ENCODE results near the gene LYSMD1. TPM values are rescaled to one million over a fixed set of nuclear protein-coding genes. Genes with fewer than 3 reads are reported as not detected.
A peak's percentile ranks its signal among the peaks of the same experiment; 100 is the strongest.

The LYSMD1 gene
- total RNA-seq, 1 donor, result 2.4 TPM

GRCh38 chr1:151143986-151144385, 21.7 kb downstream of the LYSMD1 start:
- DNase-seq (ENCODE audit: low read depth in 2 of 3, low spot score in 2 of 3), result no peak

- no peak for DNase-seq (ENCODE audit: low read depth in 2 of 3, low spot score in 2 of 3)
These were observed 22.7 kb downstream of the LYSMD1 start for GRCh38 chr1:151143057-151143435.

DNA sequence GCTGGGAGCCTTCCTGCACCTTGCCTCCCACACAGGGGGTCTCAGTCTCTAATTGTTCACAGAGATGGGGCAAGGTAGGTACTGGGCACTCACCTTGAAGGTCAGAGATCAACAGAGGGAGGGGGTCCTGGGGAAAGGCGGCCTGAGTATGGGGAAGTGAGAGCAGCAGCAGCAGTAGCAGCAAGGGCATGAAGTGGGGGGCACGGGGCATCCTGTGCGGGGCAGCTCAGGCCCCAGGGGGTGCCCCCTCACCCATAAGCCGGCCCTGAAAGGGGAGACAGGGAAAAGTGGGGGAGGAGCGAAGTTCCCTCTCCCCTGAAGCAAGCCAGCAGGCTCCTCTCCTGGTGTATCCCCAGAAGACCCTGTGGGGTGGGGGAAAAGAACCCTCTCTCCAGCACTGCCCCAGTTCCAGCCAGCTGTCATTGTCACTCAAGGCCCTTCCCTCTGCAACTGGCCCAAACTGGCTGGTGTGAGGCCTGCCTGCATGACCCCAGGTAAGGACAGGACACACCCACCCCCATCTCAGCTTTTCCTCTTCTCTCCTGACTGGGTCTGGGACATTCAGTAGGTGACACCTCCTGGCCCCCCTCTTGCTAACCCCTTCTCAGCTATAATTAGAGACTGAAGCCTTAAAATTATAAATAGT, 23.2 kb downstream of the LYSMD1 start:
- no peak for DNase-seq (ENCODE audit: low read depth in 2 of 3, low spot score in 2 of 3)

- no peak for DNase-seq (ENCODE audit: low read depth in 2 of 3, low spot score in 2 of 3)
These were observed 27.9 kb downstream of the LYSMD1 start for GRCh38 chr1:151137789-151138188.

DNA sequence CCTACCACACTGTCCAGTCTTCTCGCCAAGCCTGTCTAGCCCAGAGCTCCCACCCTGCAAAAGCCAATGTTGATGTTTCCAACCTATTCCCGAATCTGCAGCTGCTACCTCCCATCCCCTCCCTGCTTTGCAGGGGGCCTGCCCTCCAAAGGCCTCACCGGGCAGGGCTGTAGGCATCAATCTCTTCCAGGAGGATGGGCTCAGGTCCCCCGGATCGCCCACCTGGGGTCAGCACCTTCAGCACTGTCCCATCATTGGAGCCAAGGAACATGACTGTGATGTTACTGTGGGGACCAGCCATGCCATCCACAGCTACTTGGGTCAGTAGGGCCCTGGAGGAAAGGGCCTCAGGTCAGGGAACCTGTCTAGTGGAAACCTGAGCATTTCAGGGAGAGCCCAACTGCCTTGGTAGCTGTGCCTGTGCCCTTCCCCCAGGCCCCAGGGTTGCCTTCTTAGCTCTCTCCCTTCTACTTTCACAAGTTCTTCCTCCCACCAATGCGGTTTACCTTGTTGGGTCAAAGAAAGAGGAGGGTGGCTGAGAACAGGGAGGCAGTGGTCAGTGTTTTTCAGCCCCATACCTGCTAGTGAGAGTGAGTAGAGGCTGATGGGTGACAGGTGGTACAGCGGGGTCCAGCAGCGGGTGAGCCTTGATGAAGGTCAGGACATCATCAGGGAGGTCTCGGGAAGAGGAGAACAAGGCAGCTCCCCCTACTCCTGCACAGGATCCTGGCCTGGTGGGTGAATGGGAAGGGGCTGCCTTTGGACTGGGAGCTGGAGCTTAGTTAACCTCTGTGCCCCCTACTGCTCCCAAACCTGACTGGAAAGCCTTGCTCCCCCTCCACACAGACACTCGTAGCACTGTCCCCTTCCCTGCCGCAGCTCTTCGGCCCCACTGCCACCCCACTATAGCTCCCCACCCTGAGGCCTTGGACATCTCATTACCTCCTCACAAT, 30.0 kb downstream of the LYSMD1 start:
- DNase-seq (ENCODE audit: low read depth in 2 of 3, low spot score in 2 of 3), result no peak

DNA sequence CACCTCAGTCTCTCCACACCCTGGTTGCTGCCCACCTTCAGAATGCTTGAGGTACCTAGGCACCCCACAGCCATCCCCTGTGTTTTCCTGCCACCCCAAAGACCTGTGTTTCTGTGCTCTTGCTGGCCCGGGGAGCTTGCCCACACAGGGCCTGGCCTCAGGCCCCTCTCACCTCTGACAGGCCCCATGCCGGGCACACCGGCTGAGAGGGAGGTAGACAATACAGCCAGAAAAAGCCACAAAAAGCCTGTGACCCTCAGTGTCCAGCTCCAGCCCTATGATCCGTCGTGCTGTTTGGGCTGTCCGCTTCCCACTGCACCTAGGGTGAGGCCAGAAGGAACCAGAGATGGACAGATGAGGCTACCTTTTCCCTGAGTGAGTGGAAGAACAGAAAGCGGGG, 30.7 kb downstream of the LYSMD1 start:
- no peak for DNase-seq (ENCODE audit: low read depth in 2 of 3, low spot score in 2 of 3)

DNA sequence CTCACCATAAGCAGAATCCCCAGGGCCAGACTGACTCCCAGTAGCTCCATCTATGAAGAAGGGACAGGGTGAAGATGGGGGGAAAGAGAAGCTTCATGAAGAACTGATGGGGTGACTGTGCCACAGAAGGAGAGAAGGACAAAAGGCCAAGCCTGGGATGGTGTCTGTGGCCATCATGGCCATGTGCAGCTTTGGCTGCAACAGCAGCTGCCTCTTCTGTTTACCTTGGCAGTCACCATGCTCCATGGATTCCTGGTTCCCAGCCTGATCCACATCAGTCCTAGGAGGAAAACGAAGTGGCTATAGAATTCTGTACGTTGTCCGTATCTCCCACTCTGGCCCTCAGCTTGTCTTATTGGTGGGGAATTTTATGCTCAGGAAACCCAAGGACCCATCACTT, 31.3 kb downstream of the LYSMD1 start:
- DNase-seq (ENCODE audit: low read depth in 2 of 3, low spot score in 2 of 3), result no peak

- no peak for DNase-seq (ENCODE audit: low read depth in 2 of 3, low spot score in 2 of 3)
These were observed 32.5 kb downstream of the LYSMD1 start for GRCh38 chr1:151133018-151133806.

- no peak for DNase-seq (ENCODE audit: low read depth in 2 of 3, low spot score in 2 of 3)
These were observed 33.2 kb downstream of the LYSMD1 start for GRCh38 chr1:151132335-151133017.

DNA sequence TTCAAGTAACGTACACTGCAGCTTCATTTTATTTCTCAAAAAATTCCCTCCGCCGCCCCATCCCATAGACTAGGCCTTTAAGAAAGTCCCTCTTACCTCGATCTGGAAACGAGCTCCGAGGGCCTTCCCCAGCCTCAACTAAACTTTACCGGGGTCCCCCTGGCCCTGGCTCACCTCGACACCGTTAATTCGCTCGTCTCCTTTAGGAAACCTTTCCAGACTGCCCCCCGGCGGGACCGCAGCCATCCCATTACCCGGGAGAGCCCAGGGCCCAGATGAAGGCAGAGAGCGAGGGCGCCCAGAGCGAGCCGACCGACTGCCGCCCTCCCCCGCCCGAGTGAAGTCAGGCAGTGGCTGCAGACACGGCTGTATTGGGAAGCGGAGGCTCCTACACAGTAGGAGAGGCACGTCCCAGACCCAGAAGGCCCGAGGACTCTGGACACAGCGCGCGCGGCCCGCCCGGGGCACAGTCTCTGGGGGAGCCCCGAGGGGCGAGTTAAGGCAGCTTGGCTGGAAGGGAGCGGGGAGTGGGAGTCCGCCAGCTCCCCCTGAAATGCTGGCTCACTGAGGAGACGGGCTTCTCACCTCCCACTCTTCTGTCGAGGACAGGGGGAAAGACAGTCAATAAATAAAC, 33.9 kb downstream of the LYSMD1 start:
- no peak for DNase-seq (ENCODE audit: low read depth in 2 of 3, low spot score in 2 of 3)

DNA sequence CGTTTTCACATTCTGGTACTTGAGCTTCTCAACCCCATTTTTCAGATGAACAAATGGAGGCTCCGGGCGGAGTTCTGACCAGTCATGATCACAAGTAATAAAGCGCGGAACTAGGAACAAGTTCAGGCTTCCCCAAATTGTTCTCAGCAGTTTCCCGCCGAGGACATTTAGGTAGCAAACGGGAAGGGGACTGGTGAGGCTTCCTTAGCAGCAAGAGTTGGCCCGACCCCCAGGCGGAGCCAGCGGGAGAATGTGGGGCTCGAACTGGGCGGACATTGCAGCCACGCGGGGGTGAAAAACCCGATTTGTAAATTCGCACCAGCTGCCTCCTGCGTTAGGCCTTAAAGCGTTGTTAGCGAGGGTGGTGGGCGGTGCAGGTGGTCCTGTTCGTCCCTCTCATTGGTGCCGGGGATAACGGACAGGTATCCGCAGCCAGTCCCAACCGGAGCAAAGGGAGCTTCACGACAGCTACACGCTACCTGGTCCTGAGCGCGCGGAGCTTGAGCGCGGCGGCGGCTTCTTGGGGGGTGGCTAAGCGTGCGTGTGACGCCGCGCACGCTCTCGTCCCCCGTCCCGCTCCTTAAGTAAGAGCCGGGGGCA, 34.6 kb downstream of the LYSMD1 start:
- DNase-seq (ENCODE audit: low read depth in 2 of 3, low spot score in 2 of 3), result peak; percentile 45 to 96 (median 93)

GRCh38 chr1:151128800-151129199, 36.9 kb downstream of the LYSMD1 start:
- DNase-seq (ENCODE audit: low read depth in 2 of 3, low spot score in 2 of 3), result no peak

DNA sequence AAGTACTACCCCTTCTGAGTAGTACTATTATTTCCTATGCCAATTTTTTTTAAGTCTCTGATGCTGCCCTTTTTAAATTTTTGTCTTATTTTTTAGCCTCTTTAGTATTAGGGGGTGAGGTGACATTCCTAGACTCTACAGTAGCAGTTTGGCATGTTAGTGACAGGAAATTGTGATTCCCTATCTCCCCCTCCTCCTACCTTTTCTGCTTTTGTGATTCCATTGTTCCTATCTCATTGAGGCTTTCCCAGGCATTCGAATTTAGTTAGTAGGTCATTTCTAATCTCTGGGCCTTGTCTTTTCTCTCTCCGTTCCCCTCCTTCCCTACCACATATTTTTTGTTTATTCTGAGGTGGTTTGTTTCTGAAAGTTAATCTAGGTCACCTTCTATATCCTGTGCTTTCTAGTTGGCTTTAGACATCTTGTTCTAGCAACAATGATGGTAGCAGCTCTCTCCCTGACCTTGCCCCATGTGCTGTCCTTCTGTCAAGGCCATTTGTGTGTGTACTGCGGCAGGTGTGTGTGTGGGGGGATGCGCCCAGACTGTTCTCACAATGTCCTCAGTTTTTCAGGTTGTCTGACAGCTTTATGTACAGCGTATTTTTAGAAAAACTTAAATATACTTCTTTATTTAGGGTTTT, 40.8 kb downstream of the LYSMD1 start:
- no peak for DNase-seq (ENCODE audit: low read depth in 2 of 3, low spot score in 2 of 3)

DNA sequence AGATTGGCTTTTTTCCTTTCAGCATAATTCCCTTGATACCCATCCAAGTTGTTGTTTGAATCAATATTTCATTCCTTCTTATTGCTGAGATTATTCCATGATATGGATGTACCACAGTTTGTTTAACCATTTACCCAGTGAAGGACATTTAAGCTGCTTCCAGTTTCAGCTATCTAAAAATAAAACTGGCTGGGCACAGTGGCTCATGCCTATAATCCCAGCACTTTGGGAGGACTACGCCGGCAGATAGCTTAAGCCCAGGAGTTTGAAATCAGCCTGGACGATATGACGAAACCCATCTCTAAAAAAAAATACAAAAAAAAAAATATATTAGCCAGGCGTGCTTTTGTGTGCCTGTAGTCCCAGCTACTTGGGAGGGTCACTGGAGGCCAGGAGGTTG, 51.8 kb downstream of the LYSMD1 start:
- no peak for DNase-seq (ENCODE audit: low read depth in 2 of 3, low spot score in 2 of 3)

Other genes with a start within 250 kb of the LYSMD1 start
- 47.9 TPM for gene SETDB1, start 239.5 kb downstream of the LYSMD1 start, total RNA-seq
- gene CERS2, start 191.1 kb downstream of the LYSMD1 start, total RNA-seq, result 123 TPM
- gene ANXA9, start 183.6 kb downstream of the LYSMD1 start, total RNA-seq, result 0.54 TPM
- gene MINDY1, start 159.0 kb downstream of the LYSMD1 start, total RNA-seq, result 41.7 TPM
- gene PRUNE1, start 157.5 kb downstream of the LYSMD1 start, total RNA-seq, result 22.6 TPM
- under 0.01 TPM for gene BNIPL, start 129.3 kb downstream of the LYSMD1 start, total RNA-seq
- 5.1 TPM for gene C1orf56, start 118.2 kb downstream of the LYSMD1 start, total RNA-seq
- 75.4 TPM for gene CDC42SE1, start 106.3 kb downstream of the LYSMD1 start, total RNA-seq
- gene MLLT11, start 105.5 kb downstream of the LYSMD1 start, total RNA-seq, result 1.9 TPM
- 5.7 TPM for gene GABPB2, start 95.1 kb downstream of the LYSMD1 start, total RNA-seq
- gene SEMA6C, start 19.3 kb downstream of the LYSMD1 start, total RNA-seq, result 10.2 TPM
- 74.1 TPM for gene TNFAIP8L2, start 9.3 kb downstream of the LYSMD1 start, total RNA-seq
- gene SCNM1, start 242 bp upstream of the LYSMD1 start, total RNA-seq, result 21.5 TPM
- gene TMOD4, start 10.1 kb upstream of the LYSMD1 start, total RNA-seq, result under 0.01 TPM
- gene VPS72, start 24.3 kb upstream of the LYSMD1 start, total RNA-seq, result 43.4 TPM
- gene PIP5K1A, start 32.6 kb upstream of the LYSMD1 start, total RNA-seq, result 28.5 TPM
- 194 TPM for gene PSMD4, start 88.8 kb upstream of the LYSMD1 start, total RNA-seq
- 45.5 TPM for gene ZNF687, start 116.4 kb upstream of the LYSMD1 start, total RNA-seq
- 70.0 TPM for gene PI4KB, start 161.5 kb upstream of the LYSMD1 start, total RNA-seq
- 89.7 TPM for gene RFX5, start 181.3 kb upstream of the LYSMD1 start, total RNA-seq
- gene SELENBP1, start 206.8 kb upstream of the LYSMD1 start, total RNA-seq, result 3.0 TPM
- 461 TPM for gene PSMB4, start 233.7 kb upstream of the LYSMD1 start, total RNA-seq

Data from hematopoietic multipotent progenitor cell (in vitro differentiated cells).